Measurements from ENCODE around the gene KRTAP5-3.

GRCh38 chr11:1652771-1653540 is 44.7 kb upstream of the KRTAP5-3 start:
- TF ChIP-seq EZH2 (IDR thresholded peaks at IDR 0.05; ENCODE audit: insufficient read depth, poor library complexity, severe bottlenecking) (no peak), EZH2phosphoT487 (IDR thresholded peaks at IDR 0.05; ENCODE audit: insufficient read depth, low read depth) (no peak)
